ENCODE measurements around the gene RBM8A.
A peak's percentile ranks its signal among the peaks of the same experiment; 100 is the strongest.

Gene RBM8A

GRCh38 chr1:145918144-145918991 lies 8.9 kb downstream of the RBM8A start, which contains the start of gene PEX11B:
PEX11B (minus strand) TSS chr1:145918717; CDS start chr1:145918688, 29 bp downstream.
- DNase-seq (ENCODE audit: extremely low read depth in 1 of 2, low read depth in 1 of 2) = peak; percentile 80 to 84

DNA sequence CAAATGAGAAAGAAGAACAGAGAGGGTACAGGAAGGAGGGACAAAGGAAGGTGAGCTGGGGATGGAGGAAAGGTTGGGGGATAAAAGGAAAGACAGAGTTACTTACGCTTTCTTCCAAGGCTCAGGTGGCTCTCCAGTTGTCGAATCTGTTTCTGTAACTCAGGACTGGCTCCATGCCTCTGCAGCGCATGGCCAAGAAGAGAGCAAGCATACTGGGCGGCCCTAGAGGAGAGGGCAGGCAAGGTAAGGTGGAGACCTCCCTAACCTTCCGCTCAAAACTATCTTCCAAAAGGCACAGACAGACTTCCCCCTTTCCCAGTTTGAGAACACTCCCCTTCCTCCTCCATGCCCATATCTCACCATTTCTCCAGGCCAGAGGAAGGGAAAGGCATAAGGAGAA lies 9.7 kb downstream of the RBM8A start:
- DNase-seq (ENCODE audit: extremely low read depth in 1 of 2, low read depth in 1 of 2) = no peak

- no peak for DNase-seq (ENCODE audit: extremely low read depth in 1 of 2, low read depth in 1 of 2)
Measured at GRCh38 chr1:145916745-145917144, 10.5 kb downstream of the RBM8A start.

DNA sequence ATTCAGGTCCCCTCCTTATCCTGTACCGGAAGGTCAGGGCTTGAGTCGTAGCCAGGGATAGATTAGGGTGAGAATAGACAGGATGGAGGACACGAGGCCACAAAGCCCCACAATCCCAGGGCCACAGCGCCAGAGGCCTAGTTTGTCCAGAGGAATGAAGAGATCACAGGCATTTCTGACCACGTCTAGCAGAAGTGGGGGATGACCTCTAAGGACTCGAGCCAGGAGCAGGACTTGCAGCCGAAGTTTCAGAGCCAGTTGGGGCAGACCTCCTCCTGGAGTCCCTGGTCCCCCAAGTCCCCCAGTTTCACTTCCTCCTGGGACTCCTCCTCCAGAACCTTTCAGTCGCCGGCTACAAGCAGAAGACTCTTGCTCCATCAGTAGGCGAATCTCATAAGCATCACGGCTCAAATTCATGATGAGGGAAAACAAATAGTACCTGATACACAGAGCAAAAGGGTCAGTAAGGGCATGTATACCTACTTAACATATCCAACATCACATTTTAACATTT lies 15.1 kb downstream of the RBM8A start:
- DNase-seq (ENCODE audit: extremely low read depth in 1 of 2, low read depth in 1 of 2) = no peak

DNA sequence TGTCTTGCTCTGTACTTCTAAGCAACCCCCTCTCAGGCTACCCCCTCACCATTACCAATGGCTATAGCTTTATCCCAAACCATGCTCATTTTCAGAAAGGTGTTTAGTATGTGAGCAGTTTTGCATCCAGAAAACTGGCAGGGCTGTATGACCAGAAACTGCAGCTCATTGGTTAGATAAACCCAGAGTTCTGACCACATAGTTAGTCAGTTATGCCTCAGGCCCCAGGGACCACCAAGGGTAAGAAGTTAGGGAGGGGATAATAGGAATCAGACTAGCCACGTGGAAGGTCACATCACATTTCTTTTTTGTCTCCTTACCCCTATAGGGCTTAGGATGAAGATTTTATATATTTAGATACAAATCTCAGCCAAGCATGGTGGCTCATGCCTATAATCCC lies 18.6 kb downstream of the RBM8A start:
- DNase-seq (ENCODE audit: extremely low read depth in 1 of 2, low read depth in 1 of 2) = no peak

GRCh38 chr1:145906954-145907753 lies 20.1 kb downstream of the RBM8A start:
- no peak for DNase-seq (ENCODE audit: extremely low read depth in 1 of 2, low read depth in 1 of 2)

- no peak for DNase-seq (ENCODE audit: extremely low read depth in 1 of 2, low read depth in 1 of 2)
Measured at GRCh38 chr1:145901312-145902021, 25.8 kb downstream of the RBM8A start.

DNA sequence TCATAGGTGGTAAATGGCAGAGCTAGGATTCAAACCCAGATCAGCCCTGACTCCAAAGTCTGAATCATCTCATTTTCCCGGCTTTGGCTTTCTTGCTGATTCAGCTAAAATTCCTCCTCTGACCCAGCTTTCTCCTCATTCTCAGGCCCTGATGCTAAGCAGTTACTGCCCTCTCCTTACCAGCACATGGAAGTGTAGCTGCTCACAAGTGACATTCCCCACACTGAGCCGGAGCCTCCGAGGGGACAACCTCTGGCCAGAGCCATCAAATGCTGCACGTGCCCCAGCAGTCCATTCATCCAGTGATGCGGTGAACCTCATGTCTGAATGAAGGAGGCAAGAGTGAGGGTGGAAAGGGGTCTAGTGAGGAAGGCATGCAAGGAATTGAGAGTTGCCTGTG lies 28.5 kb downstream of the RBM8A start:
- no peak for DNase-seq (ENCODE audit: extremely low read depth in 1 of 2, low read depth in 1 of 2)

- DNase-seq (ENCODE audit: extremely low read depth in 1 of 2, low read depth in 1 of 2) = no peak
Measured at GRCh38 chr1:145897969-145898368, 29.3 kb downstream of the RBM8A start.

GRCh38 chr1:145895471-145895870 lies 31.8 kb downstream of the RBM8A start:
- DNase-seq (ENCODE audit: extremely low read depth in 1 of 2, low read depth in 1 of 2) = no peak

DNA sequence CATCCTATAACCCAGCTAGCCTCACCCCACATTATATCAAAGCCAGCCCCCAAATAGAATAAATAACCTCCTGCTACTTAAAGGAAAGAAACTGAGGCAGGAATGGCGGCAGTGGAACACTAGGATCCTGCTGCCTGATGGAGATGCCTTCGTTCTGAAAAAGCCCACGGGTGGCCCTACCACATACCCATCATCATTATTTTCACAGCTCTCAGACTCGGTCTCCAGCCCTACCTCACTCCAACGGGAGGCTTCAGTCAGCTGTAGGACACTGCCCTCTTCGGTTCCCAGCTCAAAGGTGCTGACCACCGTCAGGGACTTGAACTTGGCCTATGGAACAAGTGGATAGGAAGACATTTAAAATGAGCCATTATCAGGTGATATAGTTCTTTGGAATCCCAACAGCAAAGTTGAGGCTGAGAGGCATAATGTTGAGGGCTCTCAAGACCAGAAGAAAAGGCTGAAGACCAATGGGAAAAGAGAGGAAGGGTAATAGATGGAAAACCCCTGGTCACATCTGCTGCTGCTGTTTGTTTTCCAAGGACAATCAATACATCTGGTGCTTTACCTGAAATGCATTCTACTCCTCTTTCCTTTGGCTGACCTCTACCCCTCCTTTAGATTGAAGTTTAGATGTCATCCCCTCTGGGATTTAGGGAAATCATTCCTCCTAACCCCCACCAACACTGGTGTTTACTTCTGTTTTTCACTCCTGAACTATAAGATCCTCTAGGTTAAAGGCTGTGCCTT lies 33.8 kb downstream of the RBM8A start:
- no peak for DNase-seq (ENCODE audit: extremely low read depth in 1 of 2, low read depth in 1 of 2)

GRCh38 chr1:145892486-145893087 lies 34.7 kb downstream of the RBM8A start:
- DNase-seq (ENCODE audit: extremely low read depth in 1 of 2, low read depth in 1 of 2) = no peak

- DNase-seq (ENCODE audit: extremely low read depth in 1 of 2, low read depth in 1 of 2) = peak in 1 of 2 donors; percentile 15
Measured at GRCh38 chr1:145891587-145892485, 35.4 kb downstream of the RBM8A start.

DNA sequence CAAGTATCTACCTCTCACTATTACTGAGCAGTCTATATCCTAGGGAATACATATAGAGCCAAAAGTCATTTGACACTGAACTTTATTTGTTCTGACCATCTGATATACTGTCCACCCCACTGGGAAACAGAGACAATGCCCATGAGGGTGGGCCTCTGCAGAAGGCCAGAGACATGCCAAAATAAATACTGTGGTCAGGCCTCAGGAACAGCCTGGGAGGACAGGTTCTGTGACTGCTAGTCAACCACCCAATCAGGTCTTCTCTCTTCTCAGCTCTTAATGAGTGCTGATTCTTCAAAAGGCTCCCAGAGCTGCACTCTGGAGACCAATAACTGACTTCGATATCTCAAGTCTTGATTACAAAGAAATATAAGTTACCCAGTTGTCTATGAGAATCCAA lies 36.1 kb downstream of the RBM8A start:
- no peak for DNase-seq (ENCODE audit: extremely low read depth in 1 of 2, low read depth in 1 of 2)

GRCh38 chr1:145889722-145890121 lies 37.6 kb downstream of the RBM8A start:
- no peak for DNase-seq (ENCODE audit: extremely low read depth in 1 of 2, low read depth in 1 of 2)

GRCh38 chr1:145887631-145888030 lies 39.7 kb downstream of the RBM8A start:
- DNase-seq (ENCODE audit: extremely low read depth in 1 of 2, low read depth in 1 of 2) = no peak

- DNase-seq (ENCODE audit: extremely low read depth in 1 of 2, low read depth in 1 of 2) = no peak
Measured at GRCh38 chr1:145886816-145887215, 40.5 kb downstream of the RBM8A start.

DNA sequence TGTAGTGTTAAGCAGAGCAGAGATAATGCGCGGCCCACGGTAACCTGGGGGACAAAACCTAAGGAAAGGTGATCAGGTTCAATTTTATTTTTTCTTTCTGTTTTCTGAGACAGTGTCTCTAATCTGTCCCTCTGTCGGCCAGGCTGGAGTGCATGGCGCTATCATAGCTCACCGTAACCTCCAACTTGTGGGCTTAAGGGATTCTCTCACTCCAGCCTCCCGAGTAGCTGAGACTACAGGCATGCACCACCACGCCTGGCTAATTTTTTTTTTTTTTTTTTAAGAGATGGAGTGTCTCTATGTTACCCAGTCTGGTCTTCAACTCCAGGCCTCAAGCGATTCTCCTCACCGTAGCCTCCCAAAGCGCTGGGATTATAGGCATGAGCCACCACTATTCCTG lies 40.9 kb downstream of the RBM8A start:
- DNase-seq (ENCODE audit: extremely low read depth in 1 of 2, low read depth in 1 of 2) = no peak

DNA sequence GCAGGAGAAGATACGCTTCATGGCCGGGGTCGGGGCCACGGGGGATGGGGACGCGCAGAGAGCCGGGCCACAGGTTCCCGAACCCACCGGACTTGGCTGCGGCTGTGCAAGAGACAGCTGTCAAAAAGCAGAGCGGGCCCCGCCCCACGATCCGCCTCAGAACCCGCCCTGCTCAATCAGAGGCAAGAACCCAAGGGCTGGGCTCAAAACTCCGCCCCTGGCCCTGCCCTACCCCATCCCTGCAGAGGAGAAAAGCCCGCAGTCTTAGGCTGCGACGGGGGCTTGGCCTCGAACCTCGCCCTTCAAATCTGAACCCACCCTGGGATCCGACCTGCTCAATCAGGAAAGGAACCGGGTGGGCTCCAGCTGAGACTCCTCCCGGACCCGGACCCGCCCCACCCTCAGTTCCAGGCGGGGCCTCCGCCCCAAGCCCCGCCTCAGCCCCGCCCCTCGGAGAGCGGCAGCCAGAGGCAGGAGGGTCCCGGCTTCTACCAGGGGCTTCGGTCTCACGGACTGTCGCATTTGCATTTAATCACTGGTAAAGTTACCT lies 41.5 kb downstream of the RBM8A start, which contains the start of gene ANKRD35:
Gene ANKRD35 (minus strand): TSS at position 129 of the 550 bp plus-strand sequence. CDS start 108 bp downstream, at position 21.
- peak; percentile 74 to 87 for DNase-seq (ENCODE audit: extremely low read depth in 1 of 2, low read depth in 1 of 2)

Data from stimulated activated CD8-positive, alpha-beta memory T cell treated with anti-CD3 and anti-CD28 coated beads, Interleukin-7, amount 100 ng/mL, for 48 hours (primary cell).